ENCODE results near the gene ZNF732.

The ZNF732 gene

GRCh38 chr4:304969-305680 lies at the start of gene ZNF732:
Gene ZNF732, minus strand, starts transcription at chr4:305474. Its CDS starts 164 bp downstream, at chr4:305310.
- in situ Hi-C loops (cut with HindIII; ENCODE audit: low sequenced_read_pairs) = no loop called here
- no peak for TF ChIP-seq CTCF (IDR thresholded peaks at IDR 0.05; ENCODE audit: low read depth, low read length)
- peak within 1 kb of the TSS; percentile 55 for H3K4me3 ChIP-seq (ENCODE audit: low read depth, low read length)
- DNase-seq (ENCODE audit: low read depth, low spot score) = peak; percentile 77

- DNase-seq (ENCODE audit: low read depth, low spot score) = no peak
- H3K4me3 ChIP-seq (ENCODE audit: low read depth, low read length) = no peak overlapping the region
- peak; percentile 7 for TF ChIP-seq CTCF (IDR thresholded peaks at IDR 0.05; ENCODE audit: low read depth, low read length)
- in situ Hi-C loops (cut with HindIII; ENCODE audit: low sequenced_read_pairs) = no loop called here
Observed at GRCh38 chr4:340011-340410, 34.7 kb upstream of the ZNF732 start.

GRCh38 chr4:338759-339097 lies 33.5 kb upstream of the ZNF732 start:
- no peak for DNase-seq (ENCODE audit: low read depth, low spot score)
- no peak for TF ChIP-seq CTCF (IDR thresholded peaks at IDR 0.05; ENCODE audit: low read depth, low read length)
- H3K4me3 ChIP-seq (ENCODE audit: low read depth, low read length) = peak overlapping the region; percentile 85
- in situ Hi-C loops (cut with HindIII; ENCODE audit: low sequenced_read_pairs) = no loop called here

GRCh38 chr4:337932-338758 lies 32.9 kb upstream of the ZNF732 start:
- in situ Hi-C loops (cut with HindIII; ENCODE audit: low sequenced_read_pairs) = no loop called here
- TF ChIP-seq CTCF (IDR thresholded peaks at IDR 0.05; ENCODE audit: low read depth, low read length) = no peak
- peak overlapping the region; percentile 85 for H3K4me3 ChIP-seq (ENCODE audit: low read depth, low read length)
- peak; percentile 45 for DNase-seq (ENCODE audit: low read depth, low spot score)

GRCh38 chr4:337143-337931 lies 32.1 kb upstream of the ZNF732 start, which contains the start of gene ZNF141:
Gene ZNF141, plus strand, starts transcription at chr4:337814. Its CDS starts 170 bp downstream, at chr4:337984.
- peak within 1 kb of the TSS; percentile 85 for H3K4me3 ChIP-seq (ENCODE audit: low read depth, low read length)
- no peak for TF ChIP-seq CTCF (IDR thresholded peaks at IDR 0.05; ENCODE audit: low read depth, low read length)
- in situ Hi-C loops (cut with HindIII; ENCODE audit: low sequenced_read_pairs) = no loop called here
- DNase-seq (ENCODE audit: low read depth, low spot score) = peak; percentile 98

- in situ Hi-C loops (cut with HindIII; ENCODE audit: low sequenced_read_pairs) = no loop called here
- no peak for DNase-seq (ENCODE audit: low read depth, low spot score)
- TF ChIP-seq CTCF (IDR thresholded peaks at IDR 0.05; ENCODE audit: low read depth, low read length) = no peak
- H3K4me3 ChIP-seq (ENCODE audit: low read depth, low read length) = peak overlapping the region; percentile 85
Observed at GRCh38 chr4:336893-337142, 31.5 kb upstream of the ZNF732 start.

Measured in astrocyte of the spinal cord (primary cell).